Naive thymus-derived CD4-positive, alpha-beta T cell (primary cell): ENCODE measurements around the gene POLR2C. TPM values are rescaled to one million over a fixed set of nuclear protein-coding genes. Genes with fewer than 3 reads are reported as not detected.

ENCODE experiments used
- ATAC-seq: fragments of 150-1000 bp; cut with Tn5 transposase; 2 replicates; pipeline ENCODE4 v1.10.0; 2021; ENCODE audit warnings: mild to moderate bottlenecking, moderate library complexity
- CTCF ChIA-PET: fragments of 350-600 bp; sonication (Branson Sonifier 250); formaldehyde crosslinking; loops from one replicate; lab custom pipeline; 2021; ENCODE audit warnings: antibody characterized with exemption; lab: Charles Lee
- POLR2A ChIA-PET: fragments of 350-600 bp; sonication (Branson Sonifier 250); formaldehyde crosslinking; loops from one replicate; lab custom pipeline; 2021; ENCODE audit warnings: antibody characterized with exemption, inconsistent platforms; lab: Charles Lee
- DNase-seq, 9 donors: peaks; one replicate each; pipeline versions ENCODE4 v3.0.0 to v3.0.0-alpha.2; 2020 to 2022; ENCODE audit warnings: mixed read lengths in 1 of 9
- H3K27ac ChIP-seq: one replicate; pipeline ENCODE4 v1.7.0; 2013; ENCODE audit warnings: mild to moderate bottlenecking, low read depth, low read length, moderate library complexity
- H3K27me3 ChIP-seq, 2 donors: one replicate each; pipeline ENCODE4 v1.7.0; 2013; ENCODE audit warnings: low read length in 2 of 2, mild to moderate bottlenecking in 2 of 2, moderate library complexity in 2 of 2; ENCODE audit not compliant: control insufficient read depth in 2 of 2, insufficient read depth in 2 of 2
- H3K36me3 ChIP-seq, 3 experiments: 1 replicate in 2 of 3; 2 replicates in 1 of 3; pipeline ENCODE4 v1.7.0; 2013; ENCODE audit warnings: low read length in 3 of 3, mild to moderate bottlenecking in 3 of 3, moderate library complexity in 1 of 3; ENCODE audit not compliant: insufficient read depth in 3 of 3, control insufficient read depth in 2 of 3
- H3K4me1 ChIP-seq, 2 donors: one replicate each; pipeline ENCODE4 v1.7.0; 2013; ENCODE audit warnings: low read length in 2 of 2, mild to moderate bottlenecking in 2 of 2, moderate library complexity in 1 of 2; ENCODE audit not compliant: control insufficient read depth in 2 of 2, insufficient read depth in 2 of 2
- H3K4me3 ChIP-seq: 2 replicates; pipeline ENCODE4 v1.7.0; 2013; ENCODE audit warnings: mild to moderate bottlenecking, low read length
- H3K9me3 ChIP-seq, 3 experiments: 1 replicate in 2 of 3; 2 replicates in 1 of 3; pipeline ENCODE4 v1.7.0; 2013; ENCODE audit warnings: low read length in 3 of 3; ENCODE audit not compliant: control insufficient read depth in 2 of 3
- H3K27ac Mint-ChIP-seq, 9 donors: one replicate each; pipeline ENCODE4 v1.8.0; 2020 to 2022; ENCODE audit warnings: mixed read lengths in 9 of 9, mild to moderate bottlenecking in 8 of 9, moderate library complexity in 5 of 9, inconsistent platforms in 2 of 9
- H3K27me3 Mint-ChIP-seq, 5 donors: one replicate each; pipeline ENCODE4 v1.8.0; 2021 to 2022; ENCODE audit warnings: mixed read lengths in 5 of 5, mild to moderate bottlenecking in 1 of 5
- H3K36me3 Mint-ChIP-seq, 5 donors: one replicate each; pipeline ENCODE4 v1.8.0; 2020 to 2022; ENCODE audit warnings: mixed read lengths in 5 of 5, mild to moderate bottlenecking in 3 of 5, inconsistent platforms in 1 of 5
- H3K4me1 Mint-ChIP-seq, 7 donors: one replicate each; pipeline ENCODE4 v1.8.0; 2020 to 2022; ENCODE audit warnings: mixed read lengths in 7 of 7, mild to moderate bottlenecking in 3 of 7, inconsistent platforms in 1 of 7
- H3K4me3 Mint-ChIP-seq, 10 donors: one replicate each; pipeline ENCODE4 v1.8.0; 2020 to 2022; ENCODE audit warnings: mild to moderate bottlenecking in 10 of 10, mixed read lengths in 10 of 10, moderate library complexity in 6 of 10, inconsistent platforms in 2 of 10
- H3K9me3 Mint-ChIP-seq, 11 donors: one replicate each; pipeline ENCODE4 v1.8.0; 2020 to 2022; ENCODE audit warnings: mixed read lengths in 11 of 11, mild to moderate bottlenecking in 4 of 11, inconsistent platforms in 1 of 11, moderate library complexity in 1 of 11
- intact Hi-C, 2 donors: fragments of 100-400 bp; cut with micrococcal nuclease; formaldehyde crosslinking; loops; one replicate each; pipeline ENCODE4 v1.15.1; 2023
- polyA plus RNA-seq, 2 donors: library from polyadenylated mRNA; unstranded; fragments of 300-500 nt; fragmentation: Illumina TruSeq; gene quantifications; one replicate each; pipeline ENCODE4 v1.2.3, GENCODE V29; 2021
- total RNA-seq, 6 experiments: library from RNA in 5 of 6; stranded (reverse) in 5 of 6; gene quantifications; 1 replicate in 5 of 6; 2 replicates in 1 of 6; pipeline ENCODE4 v1.2.3 and lab custom pipeline; 2021 to 2026

POLR2C gene
- total and polyA plus RNA-seq, 7 experiments from 2014 or later: 45.0 to 96.3 (median 72.5) TPM

DNA sequence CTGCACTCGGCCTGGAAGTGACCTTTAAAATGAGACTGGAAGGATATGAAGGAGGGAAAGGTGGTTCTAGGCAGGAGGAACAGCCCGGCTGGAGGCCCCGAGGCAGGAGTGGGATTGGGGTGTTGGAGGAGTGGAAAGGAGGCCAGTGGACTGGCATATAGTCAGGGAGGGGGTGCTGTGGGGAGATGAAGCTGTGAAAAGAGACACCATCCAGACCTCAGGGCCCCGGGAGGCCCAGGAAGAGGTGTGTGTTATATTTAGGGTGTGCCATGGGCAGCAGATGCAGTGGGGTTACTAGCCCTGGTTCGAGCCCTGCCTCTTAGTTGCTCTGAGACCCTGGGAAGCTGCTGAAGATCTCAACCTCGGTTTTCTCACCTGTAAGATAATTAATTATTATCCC is 42.7 kb downstream of the POLR2C start:
- peaks cover 5 to 13% (median 12%) of the 10 kb centered on the region in 7 donors for H3K4me1 Mint-ChIP-seq
- intact Hi-C loops: no loop called here
- H3K9me3 Mint-ChIP-seq: no peaks in the 10 kb centered on the region
- ATAC-seq (no peak), DNase-seq (no peak)
- Histone ChIP-seq H3K9me3 (no peaks in the 10 kb centered on the region), H3K27ac (no peak overlapping the region), H3K4me1 (peaks cover 0 to 5% of the 10 kb centered on the region in 2 donors), H3K27me3 (no peaks in the 10 kb centered on the region), H3K4me3 (no peak overlapping the region), H3K36me3 (no peaks in the 10 kb centered on the region)
- H3K27ac Mint-ChIP-seq: peak overlapping the region in 1 of 9 donors; percentile 41
- peaks cover 0 to 2% (median 0%) of the 10 kb centered on the region in 5 donors for H3K27me3 Mint-ChIP-seq
- POLR2A ChIA-PET: no interaction called here
- no peak overlapping the region for H3K4me3 Mint-ChIP-seq
- CTCF ChIA-PET: no interaction called here
- H3K36me3 Mint-ChIP-seq: no peaks in the 10 kb centered on the region

DNA sequence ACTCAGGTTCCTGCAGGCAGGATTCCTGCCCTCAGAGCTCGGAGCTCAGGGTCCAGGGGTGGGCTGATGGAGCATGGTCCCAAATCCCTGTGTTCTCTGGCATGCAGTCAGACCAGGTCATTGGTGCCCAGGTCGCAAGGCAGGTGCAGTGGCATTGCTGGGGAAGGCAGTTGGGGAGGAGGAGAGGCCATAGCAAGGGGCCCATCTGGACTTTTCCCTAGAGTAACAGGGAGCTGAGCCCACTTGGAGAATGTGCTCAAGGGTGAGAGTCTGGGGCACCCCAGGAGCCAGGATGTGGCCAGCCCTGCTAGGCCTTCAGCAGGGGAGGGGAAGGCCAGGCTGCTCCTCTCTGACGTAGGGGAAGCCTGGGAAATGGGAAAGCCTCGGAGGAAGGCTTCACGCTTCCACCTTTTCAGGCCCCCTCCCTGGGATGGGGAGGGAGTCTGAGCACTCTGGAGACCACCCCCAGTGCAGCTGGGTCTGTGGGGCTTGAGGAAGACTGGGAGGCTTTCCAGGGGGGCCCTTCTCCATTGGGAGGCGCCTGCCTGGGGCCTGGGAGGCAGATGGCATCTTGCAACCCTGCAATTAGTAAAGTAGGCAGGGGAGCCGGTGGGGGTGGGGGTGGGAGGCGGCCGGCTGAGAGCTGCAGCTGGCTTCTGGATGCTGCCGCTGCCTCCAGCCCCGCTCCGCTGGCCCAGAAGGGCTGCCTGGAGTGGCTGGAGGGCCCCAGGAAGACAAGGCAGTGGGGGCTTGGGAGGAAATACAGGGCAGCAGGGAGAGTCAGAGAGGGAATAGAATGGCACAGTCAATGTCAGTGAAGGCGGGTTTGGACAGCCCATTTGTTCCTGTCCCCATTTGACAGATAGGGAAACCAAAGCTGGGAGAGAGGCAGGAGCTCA is 44.9 kb downstream of the POLR2C start:
- H3K9me3 Mint-ChIP-seq: no peaks in the 10 kb centered on the region
- H3K27ac Mint-ChIP-seq: no peak overlapping the region
- no peaks in the 10 kb centered on the region for H3K9me3 ChIP-seq
- ATAC-seq (no peak), DNase-seq (no peak)
- peaks cover 0 to 5% (median 0%) of the 10 kb centered on the region in 3 experiments for H3K36me3 ChIP-seq
- no peaks in the 10 kb centered on the region for H3K4me1 ChIP-seq
- H3K4me3 ChIP-seq: no peak overlapping the region
- ChIA-PET CTCF (no interaction called here), POLR2A (no interaction called here)
- H3K27ac ChIP-seq: no peak overlapping the region
- intact Hi-C loops: no loop called here
- H3K4me1 Mint-ChIP-seq: no peaks in the 10 kb centered on the region
- H3K4me3 Mint-ChIP-seq: no peak overlapping the region
- no peaks in the 10 kb centered on the region for H3K27me3 ChIP-seq
- H3K36me3 Mint-ChIP-seq: peaks cover 0 to 3% (median 0%) of the 10 kb centered on the region in 5 donors
- peaks cover 0 to 2% (median 0%) of the 10 kb centered on the region in 5 donors for H3K27me3 Mint-ChIP-seq

DNA sequence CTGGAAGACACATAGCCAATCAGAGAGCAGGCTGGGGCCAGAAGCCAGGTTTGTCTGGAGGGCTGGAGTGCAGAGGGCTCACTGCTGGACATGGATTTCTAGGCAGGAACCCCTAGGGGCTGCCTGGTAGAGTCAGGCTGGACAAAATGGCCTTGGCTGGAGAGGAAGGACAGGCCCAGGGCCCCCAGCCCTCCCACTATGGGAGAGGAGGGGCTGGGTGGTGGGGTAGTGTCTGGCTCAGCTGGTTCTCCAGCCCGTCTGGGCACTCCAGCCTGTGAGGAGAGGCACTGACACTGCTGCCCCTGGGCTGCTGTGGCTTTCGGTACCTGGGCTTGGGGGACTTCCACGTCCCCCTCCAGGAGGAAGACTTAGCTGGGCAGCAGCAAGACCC is 45.6 kb downstream of the POLR2C start:
- POLR2A ChIA-PET: no interaction called here
- Mint-ChIP-seq H3K4me3 (no peak overlapping the region), H3K27ac (no peak overlapping the region), H3K36me3 (peaks cover 0 to 3% (median 0%) of the 10 kb centered on the region in 5 donors), H3K9me3 (no peaks in the 10 kb centered on the region), H3K4me1 (no peaks in the 10 kb centered on the region), H3K27me3 (peaks cover 0 to 2% (median 0%) of the 10 kb centered on the region in 5 donors)
- Histone ChIP-seq H3K27ac (no peak overlapping the region), H3K9me3 (no peaks in the 10 kb centered on the region), H3K36me3 (peaks cover 0 to 8% (median 0%) of the 10 kb centered on the region in 3 experiments), H3K4me1 (no peaks in the 10 kb centered on the region), H3K27me3 (no peaks in the 10 kb centered on the region), H3K4me3 (no peak overlapping the region)
- intact Hi-C loops: no loop called here
- no peak for ATAC-seq
- no peak for DNase-seq
- CTCF ChIA-PET: no interaction called here

DNA sequence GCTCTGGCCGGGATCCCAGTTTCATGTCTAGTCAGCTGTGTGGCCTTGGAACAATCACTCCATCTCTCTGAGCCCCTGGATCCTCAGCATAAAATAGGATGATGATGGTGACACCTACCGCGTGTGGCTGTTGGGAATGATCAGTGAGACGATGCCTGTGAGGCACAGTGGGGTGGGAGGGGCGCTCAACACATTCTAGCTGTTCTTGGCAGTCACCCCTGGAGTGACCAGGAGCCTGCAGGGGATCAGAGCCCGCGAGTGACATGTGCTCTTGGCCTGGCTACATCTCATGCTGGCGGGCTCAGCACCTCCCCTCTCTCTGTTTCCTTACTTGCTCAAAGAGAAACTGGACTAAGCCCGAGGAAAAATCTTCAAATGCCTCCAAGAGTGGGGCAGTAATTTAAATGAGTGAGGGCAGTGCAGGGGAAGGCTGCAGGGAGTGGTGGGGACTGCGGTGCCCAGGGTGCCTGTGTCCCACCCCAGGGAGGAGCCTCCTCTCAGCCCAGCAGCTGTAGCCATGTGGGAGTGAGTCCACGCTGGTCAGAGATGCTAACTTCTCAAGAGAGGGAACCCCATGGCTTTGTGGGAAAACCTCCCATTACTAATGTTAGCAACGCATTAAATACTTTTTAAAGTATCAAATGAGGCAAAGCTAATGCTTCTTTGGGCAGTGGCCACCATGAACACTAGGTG is 46.9 kb downstream of the POLR2C start:
- no peak for DNase-seq
- intact Hi-C loops: no loop called here
- Mint-ChIP-seq H3K36me3 (peaks cover 0 to 9% (median 0%) of the 10 kb centered on the region in 5 donors), H3K9me3 (no peaks in the 10 kb centered on the region), H3K4me3 (no peak overlapping the region), H3K27ac (no peak overlapping the region), H3K27me3 (peaks cover 0 to 2% (median 0%) of the 10 kb centered on the region in 5 donors), H3K4me1 (no peaks in the 10 kb centered on the region)
- POLR2A ChIA-PET: no interaction called here
- Histone ChIP-seq H3K4me3 (no peak overlapping the region), H3K27me3 (no peaks in the 10 kb centered on the region), H3K4me1 (no peaks in the 10 kb centered on the region), H3K36me3 (peaks cover 0 to 12% (median 0%) of the 10 kb centered on the region in 3 experiments), H3K9me3 (no peaks in the 10 kb centered on the region), H3K27ac (no peak overlapping the region)
- CTCF ChIA-PET: interaction anchor here (1.0 kb wide), 1 partner anchor 28 kb away, joined by 3 read pairs; no protein-coding TSS in a partner anchor
- ATAC-seq: no peak

DNA sequence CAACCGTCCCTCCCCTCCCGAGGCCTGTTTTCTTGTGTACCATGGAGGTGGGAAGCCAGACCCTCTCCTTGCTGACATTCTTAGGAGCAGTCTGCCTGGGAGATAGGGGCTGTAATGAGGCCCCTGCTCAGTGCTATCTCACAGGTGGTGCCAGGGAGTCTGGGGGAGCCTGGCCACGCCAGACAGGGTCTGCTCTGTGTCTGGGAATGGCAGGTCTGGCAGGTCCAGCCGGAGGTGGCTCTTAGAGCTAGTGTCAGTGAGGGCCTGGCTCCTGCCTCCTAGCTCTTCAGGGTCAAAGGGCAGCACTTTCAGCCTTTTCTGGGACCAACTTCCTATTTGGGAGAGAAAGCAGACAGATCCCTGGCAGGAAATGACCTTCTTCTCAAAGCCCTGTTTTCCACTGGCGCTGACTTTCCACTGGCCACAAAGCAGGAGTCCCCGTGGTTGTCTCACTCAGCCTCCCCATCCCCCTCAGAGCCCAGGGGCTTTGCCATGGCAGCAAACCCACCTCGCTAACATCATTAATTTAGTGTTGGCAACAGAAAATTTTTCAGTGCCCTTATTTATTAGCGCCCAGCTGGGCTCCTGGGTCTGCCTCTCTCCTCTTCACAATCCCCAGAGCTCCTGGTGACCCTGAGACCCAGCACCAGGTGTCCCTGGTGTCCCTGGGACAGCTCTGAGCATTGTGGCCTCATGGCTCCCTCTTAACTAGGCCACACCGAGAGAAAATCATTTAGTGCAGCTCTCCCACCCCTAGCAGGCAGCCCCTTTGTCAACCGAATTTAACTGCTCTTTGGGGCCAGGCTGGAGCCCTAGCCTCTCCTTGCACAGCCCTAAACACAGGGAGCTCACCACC is 47.8 kb downstream of the POLR2C start:
- H3K4me3 ChIP-seq: no peak overlapping the region
- no peaks in the 10 kb centered on the region for H3K4me1 ChIP-seq
- intact Hi-C loops: no loop called here
- DNase-seq (no peak), ATAC-seq (no peak)
- peaks cover 0 to 15% (median 0%) of the 10 kb centered on the region in 3 experiments for H3K36me3 ChIP-seq
- no peaks in the 10 kb centered on the region for H3K4me1 Mint-ChIP-seq
- POLR2A ChIA-PET: interaction anchor here (0.6 kb wide), 1 partner anchor 23 kb away, joined by 3 read pairs; no protein-coding TSS in a partner anchor
- no peaks in the 10 kb centered on the region for H3K9me3 ChIP-seq
- no peak overlapping the region for H3K27ac ChIP-seq
- H3K36me3 Mint-ChIP-seq: peaks cover 0 to 9% (median 0%) of the 10 kb centered on the region in 5 donors
- H3K4me3 Mint-ChIP-seq: no peak overlapping the region
- H3K27ac Mint-ChIP-seq: no peak overlapping the region
- no peaks in the 10 kb centered on the region for H3K9me3 Mint-ChIP-seq
- no peaks in the 10 kb centered on the region for H3K27me3 Mint-ChIP-seq
- H3K27me3 ChIP-seq: no peaks in the 10 kb centered on the region
- CTCF ChIA-PET: interaction anchor here (0.6 to 1.0 kb wide), 2 partner anchors 27 to 117 kb away, joined by 3 read pairs; no protein-coding TSS in a partner anchor
